Stomach (tissue), 4 donors: ENCODE results near the gene ATP5F1D.
A peak's percentile ranks its signal among the peaks of the same experiment; 100 is the strongest.

Experiments used
- POLR2A ChIP-seq, 4 donors: fragments of 450-650 bp; IDR thresholded peaks; one replicate each; pipeline ENCODE4 v1.6.1; 2016; ENCODE audit warnings: antibody characterized with exemption in 4 of 4, control low read depth in 2 of 4, mild to moderate bottlenecking in 1 of 4, moderate library complexity in 1 of 4
- POLR2AphosphoS5 ChIP-seq, 3 donors: sonication (generic); formaldehyde crosslinking; IDR thresholded peaks; one replicate each; pipeline ENCODE4 v1.6.1; 2016; ENCODE audit warnings: antibody characterized with exemption in 3 of 3
- TF ChIP-seq, protein P1 (sequence below), 7 experiments: fragments of 450-650 bp in 4 of 7; fragments of 200-600 bp in 3 of 7; sonication (generic) in 3 of 7; IDR thresholded peaks; one replicate each; pipeline ENCODE4 v1.5.1; 2016 to 2019; ENCODE audit warnings: antibody characterized with exemption in 7 of 7, control low read depth in 2 of 7, mild to moderate bottlenecking in 1 of 7

DNA sequence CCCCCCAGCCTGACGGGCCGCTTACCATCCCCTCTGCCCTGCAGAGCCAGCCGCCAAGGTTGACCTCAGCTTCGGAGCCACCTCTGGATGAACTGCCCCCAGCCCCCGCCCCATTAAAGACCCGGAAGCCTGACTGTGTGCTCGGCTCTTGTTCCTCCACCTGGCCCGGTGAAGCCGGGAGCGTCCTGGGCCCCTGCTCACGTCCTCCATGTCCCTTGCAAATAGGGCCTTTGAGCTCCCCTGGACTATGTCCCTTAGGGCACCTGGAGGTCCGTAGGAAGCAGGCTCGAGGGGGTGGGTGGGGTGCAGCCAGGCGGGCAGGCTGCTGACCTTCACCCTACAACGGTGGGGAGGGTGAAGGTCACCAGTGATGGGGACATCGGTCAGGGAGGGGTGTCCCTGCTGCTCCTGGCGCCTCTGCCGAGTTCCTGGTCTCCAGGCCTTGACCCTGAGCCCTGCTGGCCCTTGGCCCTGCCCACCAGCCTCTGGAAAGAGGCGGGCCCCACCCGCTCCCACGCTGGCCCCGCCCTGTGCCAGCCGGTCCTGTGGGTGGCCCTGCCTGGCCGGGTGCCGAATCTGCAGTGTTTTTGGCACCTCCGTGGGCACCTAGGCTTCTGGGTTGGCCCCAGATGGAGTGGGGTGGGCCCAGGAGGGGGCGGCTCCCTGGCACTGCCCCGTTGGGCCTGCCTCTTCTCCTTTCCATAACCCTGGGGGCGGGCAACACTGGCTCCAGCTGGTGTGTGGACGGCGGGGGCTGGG lies 3.3 kb downstream of the ATP5F1D start:
- TF ChIP-seq, protein P1, sequence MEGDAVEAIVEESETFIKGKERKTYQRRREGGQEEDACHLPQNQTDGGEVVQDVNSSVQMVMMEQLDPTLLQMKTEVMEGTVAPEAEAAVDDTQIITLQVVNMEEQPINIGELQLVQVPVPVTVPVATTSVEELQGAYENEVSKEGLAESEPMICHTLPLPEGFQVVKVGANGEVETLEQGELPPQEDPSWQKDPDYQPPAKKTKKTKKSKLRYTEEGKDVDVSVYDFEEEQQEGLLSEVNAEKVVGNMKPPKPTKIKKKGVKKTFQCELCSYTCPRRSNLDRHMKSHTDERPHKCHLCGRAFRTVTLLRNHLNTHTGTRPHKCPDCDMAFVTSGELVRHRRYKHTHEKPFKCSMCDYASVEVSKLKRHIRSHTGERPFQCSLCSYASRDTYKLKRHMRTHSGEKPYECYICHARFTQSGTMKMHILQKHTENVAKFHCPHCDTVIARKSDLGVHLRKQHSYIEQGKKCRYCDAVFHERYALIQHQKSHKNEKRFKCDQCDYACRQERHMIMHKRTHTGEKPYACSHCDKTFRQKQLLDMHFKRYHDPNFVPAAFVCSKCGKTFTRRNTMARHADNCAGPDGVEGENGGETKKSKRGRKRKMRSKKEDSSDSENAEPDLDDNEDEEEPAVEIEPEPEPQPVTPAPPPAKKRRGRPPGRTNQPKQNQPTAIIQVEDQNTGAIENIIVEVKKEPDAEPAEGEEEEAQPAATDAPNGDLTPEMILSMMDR (IDR thresholded peaks at IDR 0.05) = no peak
- no peak for TF ChIP-seq POLR2A (IDR thresholded peaks at IDR 0.05)
- TF ChIP-seq POLR2AphosphoS5 (IDR thresholded peaks at IDR 0.05) = peak in 1 of 3 donors; percentile 66
